Activated B cell treated with CpG ODN at 0.5 μM for 24 hours (primary cell): Measurements from ENCODE around the gene PUM2. TPM values are rescaled to one million over a fixed set of nuclear protein-coding genes. Genes with fewer than 3 reads are reported as not detected.

ENCODE experiments used
- ATAC-seq: fragments of 200-7000 bp; cut with Tn5 transposase; one replicate; pipeline ENCODE4 v1.10.0; 2021; ENCODE audit warnings: low read depth, mild to moderate bottlenecking, moderate library complexity
- CTCF ChIA-PET: fragments of 350-600 bp; sonication (Branson Sonifier 250); formaldehyde crosslinking; loops from one replicate; lab custom pipeline; 2021; ENCODE audit warnings: antibody characterized with exemption; lab: Charles Lee
- POLR2A ChIA-PET: fragments of 350-600 bp; sonication (Branson Sonifier 250); formaldehyde crosslinking; loops from one replicate; lab custom pipeline; 2021; ENCODE audit warnings: antibody characterized with exemption; lab: Charles Lee
- DNase-seq: peaks from one replicate; pipeline ENCODE4 v3.0.0; 2022
- H3K27ac Mint-ChIP-seq: one replicate; pipeline ENCODE4 v1.8.0; 2020; ENCODE audit warnings: mixed read lengths
- H3K27me3 Mint-ChIP-seq: one replicate; pipeline ENCODE4 v1.8.0; 2021; ENCODE audit warnings: mixed read lengths
- H3K36me3 Mint-ChIP-seq: one replicate; pipeline ENCODE4 v1.8.0; 2021; ENCODE audit warnings: low read depth, mixed read lengths
- H3K4me1 Mint-ChIP-seq: one replicate; pipeline ENCODE4 v1.8.0; 2021; ENCODE audit warnings: mixed read lengths
- H3K4me3 Mint-ChIP-seq: one replicate; pipeline ENCODE4 v1.8.0; 2020; ENCODE audit warnings: mild to moderate bottlenecking, mixed read lengths
- H3K9me3 Mint-ChIP-seq: one replicate; pipeline ENCODE4 v1.8.0; 2020; ENCODE audit warnings: mixed read lengths
- intact Hi-C: fragments of 100-400 bp; cut with micrococcal nuclease; formaldehyde crosslinking; loops from one replicate; pipeline ENCODE4 v1.15.1; 2024
- total RNA-seq: library from RNA; stranded (reverse); gene quantifications from 2 replicates; pipeline ENCODE4 v1.2.3, GENCODE V29; 2022
- TF ChIP-seq, protein P1 (sequence below): fragments of 200-600 bp; IDR thresholded peaks from one replicate; pipeline ENCODE4 v1.8.0; 2022; ENCODE audit warnings: antibody characterized with exemption, mild to moderate bottlenecking

The PUM2 gene
- total RNA-seq, 1 donor from 2014 or later, result 110 TPM

DNA sequence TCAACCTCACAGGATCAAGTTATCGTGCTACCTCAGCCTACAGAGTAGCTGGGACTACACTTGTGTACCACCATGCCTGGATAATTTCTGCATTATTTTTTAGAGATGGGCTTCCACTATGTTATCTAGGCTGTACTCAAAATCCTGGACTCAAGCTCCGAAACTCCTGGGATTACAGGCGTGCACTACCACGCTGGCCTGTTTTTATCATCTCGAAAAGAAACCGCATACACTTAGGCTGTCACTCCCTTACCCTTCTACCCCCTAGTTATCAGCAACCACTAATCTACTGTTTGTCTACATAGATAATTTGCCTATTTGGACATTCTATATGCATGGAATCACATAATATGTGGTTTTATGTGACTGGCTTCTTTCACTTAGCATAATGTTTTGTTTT lies 8.5 kb upstream of the PUM2 start:
- CTCF ChIA-PET, result no interaction called here
- Mint-ChIP-seq H3K27ac (no peak overlapping the region), H3K4me1 (no peaks in the 10 kb centered on the region), H3K27me3 (no peaks in the 10 kb centered on the region), H3K4me3 (no peak overlapping the region), H3K9me3 (no peaks in the 10 kb centered on the region), H3K36me3 (no peaks in the 10 kb centered on the region)
- DNase-seq (no peak), ATAC-seq (no peak)
- POLR2A ChIA-PET, result no interaction called here
- TF ChIP-seq, protein P1, sequence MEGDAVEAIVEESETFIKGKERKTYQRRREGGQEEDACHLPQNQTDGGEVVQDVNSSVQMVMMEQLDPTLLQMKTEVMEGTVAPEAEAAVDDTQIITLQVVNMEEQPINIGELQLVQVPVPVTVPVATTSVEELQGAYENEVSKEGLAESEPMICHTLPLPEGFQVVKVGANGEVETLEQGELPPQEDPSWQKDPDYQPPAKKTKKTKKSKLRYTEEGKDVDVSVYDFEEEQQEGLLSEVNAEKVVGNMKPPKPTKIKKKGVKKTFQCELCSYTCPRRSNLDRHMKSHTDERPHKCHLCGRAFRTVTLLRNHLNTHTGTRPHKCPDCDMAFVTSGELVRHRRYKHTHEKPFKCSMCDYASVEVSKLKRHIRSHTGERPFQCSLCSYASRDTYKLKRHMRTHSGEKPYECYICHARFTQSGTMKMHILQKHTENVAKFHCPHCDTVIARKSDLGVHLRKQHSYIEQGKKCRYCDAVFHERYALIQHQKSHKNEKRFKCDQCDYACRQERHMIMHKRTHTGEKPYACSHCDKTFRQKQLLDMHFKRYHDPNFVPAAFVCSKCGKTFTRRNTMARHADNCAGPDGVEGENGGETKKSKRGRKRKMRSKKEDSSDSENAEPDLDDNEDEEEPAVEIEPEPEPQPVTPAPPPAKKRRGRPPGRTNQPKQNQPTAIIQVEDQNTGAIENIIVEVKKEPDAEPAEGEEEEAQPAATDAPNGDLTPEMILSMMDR, result no peak
- intact Hi-C loops, result no loop called here

DNA sequence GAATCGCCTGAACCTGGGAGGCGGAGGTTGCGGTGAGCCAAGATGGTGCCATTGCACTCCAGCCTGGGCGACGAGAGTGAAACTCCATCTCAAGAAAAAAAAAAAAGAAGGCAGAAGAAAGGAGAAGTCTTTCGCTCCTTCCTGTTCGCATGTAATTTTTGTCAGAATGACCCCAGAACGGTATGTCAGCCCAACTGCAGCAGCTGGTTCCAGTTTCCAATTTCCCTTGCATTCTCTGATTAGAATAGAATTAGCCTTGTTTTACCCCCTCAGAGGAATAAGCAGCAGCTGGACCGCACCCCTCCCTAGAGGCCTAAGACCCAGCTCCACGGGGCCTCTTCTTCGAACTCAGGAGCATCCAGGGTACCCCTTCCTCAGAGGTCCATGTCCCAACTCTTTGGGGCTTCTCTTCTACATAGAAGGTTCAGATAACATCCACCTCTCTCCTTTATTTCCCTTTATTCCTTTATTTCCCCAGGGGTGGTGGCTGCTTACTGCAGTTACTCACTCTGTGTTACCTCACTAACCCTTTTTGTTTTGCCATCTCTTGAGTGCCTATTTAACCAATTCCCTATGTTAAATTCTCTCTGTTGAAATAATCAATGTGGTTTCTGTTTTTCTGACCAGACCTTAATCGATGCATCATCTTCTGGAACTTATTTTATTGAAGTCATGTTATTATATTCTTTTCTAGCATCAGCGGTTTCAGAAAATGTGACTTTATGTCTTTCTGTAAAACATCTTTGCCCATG lies 7.2 kb upstream of the PUM2 start:
- no peaks in the 10 kb centered on the region for H3K36me3 Mint-ChIP-seq
- TF ChIP-seq, protein P1, result no peak
- ATAC-seq, result no peak
- CTCF ChIA-PET, result no interaction called here
- H3K4me3 Mint-ChIP-seq, result no peak overlapping the region
- no peak for DNase-seq
- H3K27ac Mint-ChIP-seq, result no peak overlapping the region
- H3K4me1 Mint-ChIP-seq, result no peaks in the 10 kb centered on the region
- POLR2A ChIA-PET, result interaction anchor here (0.5 kb wide), 1 partner anchor 17 kb away, joined by 4 read pairs; no protein-coding TSS in a partner anchor
- intact Hi-C loops, result no loop called here
- H3K27me3 Mint-ChIP-seq, result no peaks in the 10 kb centered on the region
- no peaks in the 10 kb centered on the region for H3K9me3 Mint-ChIP-seq

DNA sequence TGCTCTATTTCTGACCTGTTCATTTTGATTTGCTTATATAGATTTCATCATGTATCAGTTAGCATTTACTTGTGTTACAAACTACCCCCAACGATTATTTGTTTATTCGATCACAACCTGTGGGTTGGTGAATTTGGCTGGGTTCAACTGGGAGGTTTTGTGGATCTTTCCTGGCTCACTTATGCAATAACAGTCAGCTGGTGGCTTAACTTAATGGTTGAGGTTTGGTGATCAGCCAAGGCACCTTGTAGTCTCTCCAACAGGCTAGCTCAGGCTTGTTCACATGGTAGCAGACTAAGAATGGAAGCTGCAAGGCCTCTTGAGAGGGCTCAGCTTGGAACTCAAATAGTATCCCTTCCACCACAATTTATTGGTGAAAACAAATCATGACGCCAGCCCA lies 5.4 kb upstream of the PUM2 start:
- POLR2A ChIA-PET, result no interaction called here
- TF ChIP-seq, protein P1, result no peak
- H3K27ac Mint-ChIP-seq, result no peak overlapping the region
- DNase-seq (no peak), ATAC-seq (no peak)
- H3K4me1 Mint-ChIP-seq, result no peaks in the 10 kb centered on the region
- no peaks in the 10 kb centered on the region for H3K27me3 Mint-ChIP-seq
- intact Hi-C loops, result no loop called here
- CTCF ChIA-PET, result no interaction called here
- H3K9me3 Mint-ChIP-seq, result no peaks in the 10 kb centered on the region
- peaks cover under 1% of the 10 kb centered on the region for H3K36me3 Mint-ChIP-seq
- no peak overlapping the region for H3K4me3 Mint-ChIP-seq

DNA sequence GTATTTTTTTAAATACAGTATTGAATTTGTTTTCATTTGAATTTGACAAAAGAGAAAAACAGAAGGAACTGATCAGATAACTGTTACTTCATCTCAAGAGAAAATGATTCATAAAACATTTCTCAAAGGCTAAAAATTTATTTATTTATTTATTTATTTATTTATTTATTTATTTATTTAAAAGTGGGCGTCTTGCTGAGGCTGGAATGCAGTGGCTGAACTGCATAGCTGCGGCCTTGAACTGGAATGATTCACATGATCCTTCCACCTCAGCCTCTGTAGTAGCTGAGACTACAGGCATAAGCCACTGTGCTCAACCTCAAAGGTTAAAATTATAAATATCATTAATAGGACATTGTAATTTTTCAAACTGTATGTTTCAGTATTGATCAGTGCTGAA lies 4.5 kb upstream of the PUM2 start:
- TF ChIP-seq, protein P1, result no peak
- ATAC-seq (no peak), DNase-seq (no peak)
- H3K27me3 Mint-ChIP-seq, result no peaks in the 10 kb centered on the region
- H3K27ac Mint-ChIP-seq, result no peak overlapping the region
- H3K36me3 Mint-ChIP-seq, result peaks cover 2% of the 10 kb centered on the region
- H3K4me1 Mint-ChIP-seq, result no peaks in the 10 kb centered on the region
- H3K9me3 Mint-ChIP-seq, result no peaks in the 10 kb centered on the region
- intact Hi-C loops, result no loop called here
- H3K4me3 Mint-ChIP-seq, result no peak overlapping the region
- CTCF ChIA-PET, result no interaction called here
- POLR2A ChIA-PET, result no interaction called here

DNA sequence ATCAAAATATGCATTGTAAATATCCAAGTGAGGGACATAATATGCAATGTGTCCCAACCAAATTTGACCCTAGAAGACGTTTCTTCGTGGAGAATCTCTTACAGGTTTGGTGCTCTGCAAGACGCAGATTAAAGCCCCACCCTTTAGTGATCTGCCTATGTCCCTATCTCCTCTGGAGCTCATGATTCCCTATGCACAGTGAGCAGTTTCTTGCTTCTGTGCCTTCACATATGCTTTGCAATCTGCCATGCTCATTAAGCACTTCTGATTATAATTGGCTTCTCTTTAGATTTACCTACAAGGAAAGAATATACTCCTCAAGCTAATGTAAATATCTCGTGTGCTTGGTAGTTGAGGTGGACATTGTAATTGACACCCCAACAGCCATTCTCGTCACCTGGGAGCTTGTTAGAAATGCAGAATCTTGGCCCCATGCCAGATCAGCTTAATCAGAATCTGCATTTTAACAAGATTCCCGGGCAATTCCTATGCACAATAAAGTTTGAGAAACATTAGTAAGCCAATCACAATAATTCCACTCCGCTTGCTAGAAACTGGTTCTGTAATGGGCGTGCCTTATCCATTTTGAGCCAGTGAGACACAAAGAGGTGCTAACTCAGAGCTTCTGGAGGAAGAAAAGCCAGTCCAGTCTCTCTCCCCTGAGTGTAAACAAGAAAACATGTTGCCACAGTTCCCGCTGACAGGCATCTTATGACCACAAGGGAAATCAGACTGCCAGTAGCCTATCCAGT lies 2.8 kb upstream of the PUM2 start:
- no peak for DNase-seq

More for the DNA sequence above, 2.8 kb upstream of the PUM2 start:
- no peak overlapping the region for H3K4me3 Mint-ChIP-seq
- ATAC-seq, result no peak
- peaks cover 8% of the 10 kb centered on the region for H3K36me3 Mint-ChIP-seq
- TF ChIP-seq, protein P1, result no peak
- no peaks in the 10 kb centered on the region for H3K27me3 Mint-ChIP-seq
- POLR2A ChIA-PET, result interaction anchor here (2.3 kb wide), 1 partner anchor 93 kb away, joined by 12 read pairs; the partner anchor contains the start of gene RHOB
- H3K9me3 Mint-ChIP-seq, result no peaks in the 10 kb centered on the region
- CTCF ChIA-PET, result interaction anchor here (1.5 kb wide), 1 partner anchor 27 kb away, joined by 5 read pairs; no protein-coding TSS in a partner anchor
- H3K4me1 Mint-ChIP-seq, result peaks cover 17% of the 10 kb centered on the region
- no peak overlapping the region for H3K27ac Mint-ChIP-seq
- intact Hi-C loops, result loop anchor here (5.0 kb wide), 4 partner anchors 244 to 1791 kb away; partner anchors contain the start of genes RDH14 and WDR35
